Renal pelvis (tissue), 12 donors: Measurements from ENCODE around the gene UQCRC2. TPM values are rescaled to one million over a fixed set of nuclear protein-coding genes. Genes with fewer than 3 reads are reported as not detected.
A peak's percentile ranks its signal among the peaks of the same experiment; 100 is the strongest.
"Not testable (repeated sequence)": the region's sequence is repeated elsewhere in the genome, so short reads cannot be mapped to it uniquely, and the experiment has no call there.

Experiments used
- DNase-seq: peaks from one replicate; pipeline ENCODE4 v3.0.0-alpha.2; 2013
- long read RNA-seq, 16 experiments: transcript quantifications; one replicate each; lab custom pipeline, GENCODE V29; 2026
- polyA plus RNA-seq, 3 donors: library from polyadenylated mRNA; unstranded; fragments of 120-200 nt; gene quantifications; one replicate each; pipeline ENCODE4 v1.2.1, GENCODE V29; 2013; ENCODE audit not compliant: insufficient read length in 3 of 3

UQCRC2 gene
- 100 to 1,000 TPM; 296 to 352 (median 310) TPM for polyA plus RNA-seq
- long read RNA-seq, donor 1, transcript UQCRC2-201 (14 exons, 2,615 nt) = major isoform, 101 of 130 reads
- long read RNA-seq, donor 1, transcript UQCRC2-203 (2 exons, 699 nt) = minor isoform, 13 of 130 reads
- long read RNA-seq, donor 1, partial matches to known transcripts = 14 of 130 reads
- long read RNA-seq, donor 1, other reads (novel, unspliced or antisense) = 0 of 130 reads
- long read RNA-seq, donor 2, transcript UQCRC2-203 (2 exons, 699 nt) = minor isoform, 13 of 165 reads
- long read RNA-seq, donor 2, transcript UQCRC2-201 (14 exons, 2,615 nt) = major isoform, 121 of 165 reads
- long read RNA-seq, donor 2, partial matches to known transcripts = 25 of 165 reads
- long read RNA-seq, donor 2, other reads (novel, unspliced or antisense) = 5 of 165 reads
- long read RNA-seq, donor 3, transcript UQCRC2-203 (2 exons, 699 nt) = minor isoform, 19 of 114 reads
- long read RNA-seq, donor 3, transcript UQCRC2-201 (14 exons, 2,615 nt) = major isoform, 72 of 114 reads
- long read RNA-seq, donor 3, partial matches to known transcripts = 23 of 114 reads
- long read RNA-seq, donor 3, other reads (novel, unspliced or antisense) = 0 of 114 reads
- long read RNA-seq, donor 4, transcript UQCRC2-201 (14 exons, 2,615 nt) = major isoform, 77 of 127 reads
- long read RNA-seq, donor 4, transcript UQCRC2-203 (2 exons, 699 nt) = minor isoform, 19 of 127 reads
- long read RNA-seq, donor 4, partial matches to known transcripts = 30 of 127 reads
- long read RNA-seq, donor 4, other reads (novel, unspliced or antisense) = 0 of 127 reads
- long read RNA-seq, donor 5, transcript UQCRC2-201 (14 exons, 2,615 nt) = major isoform, 36 of 45 reads
- long read RNA-seq, donor 5, partial matches to known transcripts = 6 of 45 reads
- long read RNA-seq, donor 5, other reads (novel, unspliced or antisense) = 0 of 45 reads
- long read RNA-seq, donor 6, transcript UQCRC2-201 (14 exons, 2,615 nt) = major isoform, 68 of 118 reads
- long read RNA-seq, donor 6, transcript UQCRC2-203 (2 exons, 699 nt) = minor isoform, 23 of 118 reads
- long read RNA-seq, donor 6, partial matches to known transcripts = 26 of 118 reads
- long read RNA-seq, donor 6, other reads (novel, unspliced or antisense) = 0 of 118 reads
- long read RNA-seq, donor 7, transcript UQCRC2-201 (14 exons, 2,615 nt) = major isoform, 76 of 129 reads
- long read RNA-seq, donor 7, transcript UQCRC2-203 (2 exons, 699 nt) = minor isoform, 17 of 129 reads
- long read RNA-seq, donor 7, partial matches to known transcripts = 36 of 129 reads
- long read RNA-seq, donor 7, other reads (novel, unspliced or antisense) = 0 of 129 reads
- long read RNA-seq, donor 8, transcript UQCRC2-201 (14 exons, 2,615 nt) = major isoform, 28 of 32 reads
- long read RNA-seq, donor 8, partial matches to known transcripts = 0 of 32 reads
- long read RNA-seq, donor 8, other reads (novel, unspliced or antisense) = 0 of 32 reads
- long read RNA-seq, donor 9, transcript UQCRC2-203 (2 exons, 699 nt) = minor isoform, 20 of 197 reads
- long read RNA-seq, donor 9, transcript UQCRC2-201 (14 exons, 2,615 nt) = major isoform, 128 of 197 reads
- long read RNA-seq, donor 9, partial matches to known transcripts = 49 of 197 reads
- long read RNA-seq, donor 9, other reads (novel, unspliced or antisense) = 0 of 197 reads
- long read RNA-seq, donor 10, transcript UQCRC2-203 (2 exons, 699 nt) = minor isoform, 21 of 122 reads
- long read RNA-seq, donor 10, transcript UQCRC2-201 (14 exons, 2,615 nt) = major isoform, 50 of 122 reads
- long read RNA-seq, donor 10, partial matches to known transcripts = 45 of 122 reads
- long read RNA-seq, donor 10, other reads (novel, unspliced or antisense) = 5 of 122 reads
- long read RNA-seq, donor 11, transcript UQCRC2-203 (2 exons, 699 nt) = minor isoform, 14 of 62 reads
- long read RNA-seq, donor 11, transcript UQCRC2-201 (14 exons, 2,615 nt) = major isoform, 40 of 62 reads
- long read RNA-seq, donor 11, partial matches to known transcripts = 8 of 62 reads
- long read RNA-seq, donor 11, other reads (novel, unspliced or antisense) = 0 of 62 reads
- long read RNA-seq, donor 12, transcript UQCRC2-203 (2 exons, 699 nt) = minor isoform, 34 of 161 reads
- long read RNA-seq, donor 12, transcript UQCRC2-201 (14 exons, 2,615 nt) = major isoform, 96 of 161 reads
- long read RNA-seq, donor 12, partial matches to known transcripts = 28 of 161 reads
- long read RNA-seq, donor 12, other reads (novel, unspliced or antisense) = 0 of 161 reads
- long read RNA-seq, donor 13, transcript UQCRC2-201 (14 exons, 2,615 nt) = major isoform, 38 of 73 reads
- long read RNA-seq, donor 13, transcript UQCRC2-203 (2 exons, 699 nt) = minor isoform, 29 of 73 reads
- long read RNA-seq, donor 13, partial matches to known transcripts = 6 of 73 reads
- long read RNA-seq, donor 13, other reads (novel, unspliced or antisense) = 0 of 73 reads
- long read RNA-seq, donor 14 = 0 reads
- long read RNA-seq, donor 15 = 0 reads
- long read RNA-seq, donor 16, transcript UQCRC2-203 (2 exons, 699 nt) = minor isoform, 27 of 163 reads
- long read RNA-seq, donor 16, transcript UQCRC2-201 (14 exons, 2,615 nt) = major isoform, 104 of 163 reads
- long read RNA-seq, donor 16, partial matches to known transcripts = 32 of 163 reads
- long read RNA-seq, donor 16, other reads (novel, unspliced or antisense) = 0 of 163 reads

GRCh38 chr16:21952793-21953540 is at the start of gene UQCRC2:
Gene UQCRC2, plus strand, starts transcription at chr16:21953361. Its CDS starts 63 bp downstream, at chr16:21953424.
- peak; percentile 93 for DNase-seq

- not testable (repeated sequence) for DNase-seq
Measured at GRCh38 chr16:21932650-21933049, 20.5 kb upstream of the UQCRC2 start.

DNA sequence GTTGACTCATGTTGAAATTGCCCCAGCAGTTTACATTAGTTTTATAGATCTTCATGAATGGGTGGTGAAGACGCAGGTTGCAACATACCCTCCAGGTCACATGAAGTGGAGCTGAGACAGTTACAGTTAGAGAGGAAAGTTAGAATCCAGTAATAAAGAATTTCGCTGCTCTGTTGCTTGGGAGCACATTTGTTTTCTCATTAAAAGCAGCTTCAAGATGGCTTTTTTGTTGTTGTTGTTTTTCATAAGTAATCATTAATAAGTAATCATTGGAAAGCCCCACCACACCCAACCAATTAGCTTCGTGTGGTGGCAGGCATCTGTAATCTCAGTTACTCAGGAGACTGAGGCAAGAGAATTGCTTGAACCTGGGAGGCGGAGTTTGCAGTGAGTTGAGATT is 19.8 kb upstream of the UQCRC2 start:
- not testable (repeated sequence) for DNase-seq

- DNase-seq = not testable (repeated sequence)
Measured at GRCh38 chr16:21933790-21934189, 19.4 kb upstream of the UQCRC2 start.

DNA sequence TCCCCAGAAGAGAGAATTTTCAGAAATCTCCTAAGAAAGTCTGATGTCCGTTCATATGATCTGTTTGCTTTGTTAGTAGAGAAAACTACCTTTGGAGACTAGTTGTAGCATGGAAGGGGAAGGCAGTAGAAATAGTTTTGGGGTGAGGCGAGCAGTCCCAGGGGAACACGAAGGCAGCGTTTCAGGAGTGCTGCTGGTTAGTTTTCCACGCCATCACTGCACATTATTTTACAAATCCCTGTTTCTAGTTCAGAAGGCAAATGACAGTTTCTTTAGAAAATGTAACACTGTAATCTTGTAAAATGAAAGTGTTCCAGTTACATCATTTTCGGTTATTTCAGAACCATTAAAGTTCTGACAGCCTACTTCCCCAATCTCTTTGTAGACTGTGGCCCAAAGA is 16.9 kb upstream of the UQCRC2 start:
- DNase-seq = not testable (repeated sequence)

GRCh38 chr16:21937336-21937829 is 15.8 kb upstream of the UQCRC2 start:
- no peak for DNase-seq

- DNase-seq = no peak
Measured at GRCh38 chr16:21940570-21940969, 12.6 kb upstream of the UQCRC2 start.

DNA sequence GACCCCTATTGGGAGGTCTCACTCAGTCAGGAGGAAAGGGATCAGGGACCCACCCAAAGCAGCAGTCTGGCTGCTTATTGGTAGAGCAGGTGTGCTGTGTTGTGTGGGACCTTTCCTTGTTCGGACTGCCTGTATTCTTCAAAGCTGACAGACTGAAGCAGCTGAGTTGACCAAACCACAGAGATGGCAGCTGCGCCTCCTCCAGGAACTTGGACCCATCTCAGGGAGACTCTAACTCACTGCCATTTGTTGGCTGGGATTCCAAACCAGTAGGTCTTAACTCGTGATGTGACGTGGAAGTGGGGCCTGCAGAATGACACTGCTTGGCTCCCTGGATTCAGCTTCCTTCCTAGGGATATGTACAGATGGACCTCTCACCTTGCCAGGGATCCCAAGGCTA is 9.6 kb upstream of the UQCRC2 start:
- DNase-seq = no peak

DNA sequence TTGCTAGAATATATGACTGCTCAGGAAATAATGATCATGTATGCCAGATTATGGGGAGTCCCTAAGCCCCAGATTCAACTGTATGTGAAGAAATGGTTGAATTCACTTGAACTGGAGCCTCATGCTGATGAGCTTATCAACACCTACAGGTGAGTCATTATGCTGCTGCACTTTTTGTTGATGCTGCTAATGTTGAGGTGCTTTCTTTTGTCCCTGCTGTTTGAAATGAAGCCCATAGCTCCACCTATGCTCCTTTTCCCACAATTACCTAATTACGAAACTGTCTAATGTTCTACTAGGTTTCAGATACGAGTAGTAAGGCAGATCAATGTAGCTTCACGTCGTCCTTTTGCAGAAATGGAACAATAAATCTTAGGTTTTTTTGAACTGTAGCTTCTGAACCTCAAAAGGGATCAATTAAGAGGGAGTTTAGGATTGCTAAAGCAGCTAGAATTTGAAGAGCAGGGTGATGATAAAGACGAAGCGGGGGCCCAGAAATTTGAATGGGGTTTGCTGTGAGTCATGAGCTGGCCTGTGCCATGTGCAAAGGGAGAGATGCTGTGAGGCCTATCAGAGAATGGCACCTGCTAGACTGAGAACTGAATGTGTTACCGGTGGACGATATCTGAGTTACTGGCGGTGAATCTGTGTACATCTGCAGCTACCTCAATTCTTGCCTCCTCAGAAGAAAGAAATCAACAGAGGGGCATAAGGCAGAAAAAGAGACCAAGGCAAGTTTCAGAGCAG is 6.1 kb upstream of the UQCRC2 start:
- DNase-seq = no peak

GRCh38 chr16:21949713-21950260 is 3.4 kb upstream of the UQCRC2 start:
- DNase-seq = no peak

DNA sequence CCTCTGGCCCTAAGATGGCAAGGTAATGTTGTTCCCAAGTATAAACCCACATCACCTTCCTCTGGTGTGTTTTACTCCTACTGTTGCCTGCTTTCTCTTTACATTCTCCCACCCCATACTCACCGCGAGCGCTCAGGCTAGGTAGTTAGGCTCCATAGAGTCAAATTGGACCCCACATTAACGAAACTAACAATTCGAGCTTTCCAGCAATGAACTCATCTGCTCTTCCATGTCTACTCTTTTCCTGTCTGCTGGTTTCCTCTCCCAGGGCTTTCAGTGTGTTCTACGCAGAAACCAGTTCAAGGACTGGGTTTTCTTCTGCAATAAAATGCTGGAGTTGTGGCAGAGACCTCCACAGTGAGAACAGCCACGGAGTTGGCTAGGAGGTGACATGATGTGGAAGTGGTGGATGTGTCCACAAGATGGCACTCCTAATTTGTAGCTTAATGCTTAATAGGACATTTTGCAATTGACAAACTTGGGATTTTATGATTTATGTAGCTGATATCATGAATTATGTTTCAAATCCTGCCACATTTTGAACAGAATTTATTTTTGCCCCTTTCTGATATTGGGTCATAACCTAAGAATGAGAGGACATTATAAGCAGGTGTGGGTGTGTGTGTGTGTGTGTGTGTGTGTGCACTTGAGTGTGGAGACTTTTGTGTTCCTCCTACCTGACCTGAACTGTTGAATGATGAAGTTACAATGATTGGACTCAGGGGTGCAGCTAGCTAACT is 2.2 kb upstream of the UQCRC2 start:
- peak; percentile 15 for DNase-seq

- peak; percentile 62 for DNase-seq
Measured at GRCh38 chr16:21952040-21952792, 945 bp upstream of the UQCRC2 start.

DNA sequence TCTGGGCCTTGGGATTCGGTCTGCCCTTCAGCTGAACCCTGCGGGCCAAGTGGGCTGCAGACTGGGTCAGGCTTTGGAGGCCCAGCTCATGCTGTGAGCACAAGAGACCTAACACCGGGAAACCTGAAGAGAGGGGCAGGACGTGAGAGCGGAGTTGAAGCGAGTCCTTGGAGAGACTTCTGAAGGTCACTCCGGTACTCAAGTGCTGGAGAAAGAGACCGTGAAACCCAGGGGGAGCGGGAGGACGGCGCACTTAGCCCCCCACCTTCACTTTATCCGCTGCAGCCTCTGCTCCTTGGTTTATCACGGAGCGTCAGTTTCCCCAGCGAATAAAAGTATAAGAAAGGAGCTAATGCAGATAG is 361 bp downstream of the UQCRC2 start:
- DNase-seq = no peak

DNA sequence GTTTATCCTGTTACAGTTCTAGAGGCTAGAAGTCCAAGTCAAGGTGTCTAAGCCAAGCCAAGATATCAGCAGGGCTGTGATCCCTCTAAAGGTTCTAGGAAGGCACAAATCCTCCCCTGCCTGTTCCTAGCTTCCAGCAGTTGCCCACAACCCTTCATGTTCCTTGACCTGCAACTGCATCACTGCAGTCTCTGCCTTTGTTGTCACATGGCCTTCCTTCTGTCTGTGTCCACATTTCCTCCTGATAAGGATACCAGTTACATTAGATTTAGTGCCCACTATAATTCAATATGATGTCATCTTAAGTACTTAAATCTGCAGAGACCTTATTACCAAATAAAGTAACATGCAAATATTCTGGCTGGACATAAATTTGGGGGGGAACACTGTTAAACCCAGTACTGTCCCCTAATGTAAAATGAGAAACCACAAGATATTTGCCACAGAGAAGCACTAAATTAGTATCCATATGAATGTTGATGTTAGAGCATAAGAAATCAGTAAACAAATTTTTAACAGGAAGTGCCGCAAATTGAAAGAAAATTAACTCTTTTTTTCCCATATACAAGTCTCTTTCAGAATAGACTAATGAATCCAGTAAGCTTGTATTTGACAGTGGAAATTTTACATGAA is 4.7 kb downstream of the UQCRC2 start:
- DNase-seq = no peak

GRCh38 chr16:21959050-21959449 is 5.9 kb downstream of the UQCRC2 start:
- no peak for DNase-seq
